Uterus (tissue), 4 donors: ENCODE measurements around the gene LPP. TPM values are rescaled to one million over a fixed set of nuclear protein-coding genes. Genes with fewer than 3 reads are reported as not detected.

Experiments used
- DNase-seq, 2 donors: peaks; one replicate each; pipeline ENCODE4 v3.0.0-alpha.2; 2019 to 2020
- H3K27ac ChIP-seq, 2 donors: fragments of 200-600 bp; sonication (generic); 1 replicate in 1 of 2; 2 replicates in 1 of 2; pipeline ENCODE4 v1.5.1; 2016 to 2018
- H3K27me3 ChIP-seq, 2 donors: fragments of 200-600 bp; sonication (generic); one replicate each; pipeline ENCODE4 v1.5.1; 2018 to 2019; ENCODE audit warnings: control low read depth in 1 of 2
- H3K36me3 ChIP-seq, 2 donors: fragments of 200-600 bp; sonication (generic); one replicate each; pipeline ENCODE4 v1.5.1; 2019; ENCODE audit warnings: control low read depth in 1 of 2
- H3K4me1 ChIP-seq, 2 donors: fragments of 200-600 bp; sonication (generic); one replicate each; pipeline ENCODE4 v1.5.1; 2018 to 2019; ENCODE audit warnings: control low read depth in 1 of 2
- H3K4me3 ChIP-seq, 2 donors: fragments of 200-600 bp; sonication (generic); 1 replicate in 1 of 2; 2 replicates in 1 of 2; pipeline ENCODE4 v1.5.1; 2018 to 2019; ENCODE audit warnings: mild to moderate bottlenecking in 1 of 2
- H3K9me3 ChIP-seq, 2 donors: fragments of 200-600 bp; sonication (generic); one replicate each; pipeline ENCODE4 v1.5.1; 2019; ENCODE audit warnings: control low read depth in 1 of 2
- POLR2A ChIP-seq, 2 donors: fragments of 450-650 bp; IDR thresholded peaks; one replicate each; pipeline ENCODE4 v1.6.1; 2016; ENCODE audit warnings: antibody characterized with exemption in 2 of 2, mild to moderate bottlenecking in 1 of 2, moderate library complexity in 1 of 2
- intact Hi-C: fragments of 100-400 bp; cut with DNase I; formaldehyde crosslinking; loops from one replicate; pipeline ENCODE4 v1.15.1; 2023; ENCODE audit warnings: low total_unique reads
- total RNA-seq, 4 donors: library from RNA; depleted of rRNA in 3 of 4; stranded (reverse); fragments of >200 nt in 3 of 4; gene quantifications; one replicate each; pipeline versions ENCODE4 v1.1.0 to v1.2.4, GENCODE V29; 2014 to 2023
- TF ChIP-seq, protein P1 (sequence below), 4 experiments: fragments of 200-600 bp in 2 of 4; fragments of 450-650 bp in 2 of 4; sonication (generic) in 2 of 4; IDR thresholded peaks; one replicate each; pipeline ENCODE4 v1.5.1; 2016 to 2019; ENCODE audit warnings: antibody characterized with exemption in 4 of 4, mild to moderate bottlenecking in 2 of 4, moderate library complexity in 1 of 4
- donor health status: DM: yes; HTN: yes; CAD: no.

The LPP gene
- total RNA-seq, 4 donors from 2014 or later, result 180 to 1,374 (median 712) TPM

DNA sequence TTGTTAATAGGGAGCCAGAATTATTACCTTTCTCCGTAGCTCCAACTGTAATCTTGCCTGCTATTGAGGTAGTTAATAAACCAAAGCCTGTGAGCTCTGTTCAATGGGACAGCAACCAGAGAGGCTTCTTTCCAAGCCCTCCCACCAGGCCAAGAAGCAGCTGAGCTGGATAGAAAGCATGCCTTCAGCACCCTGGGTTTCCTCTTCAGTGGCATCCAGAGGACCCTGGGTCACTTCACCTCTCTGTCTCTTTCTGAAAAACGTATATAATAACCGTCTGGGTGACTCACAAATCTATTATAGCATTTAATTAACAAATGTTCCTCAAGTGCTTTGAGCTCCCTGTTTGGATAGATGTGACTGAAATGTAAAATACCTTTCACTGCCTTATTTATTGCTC is 420.0 kb downstream of the LPP start:
- Histone ChIP-seq H3K4me3 (no peak overlapping the region), H3K9me3 (no peaks in the 10 kb centered on the region), H3K27ac (no peak overlapping the region), H3K4me1 (no peaks in the 10 kb centered on the region), H3K27me3 (no peaks in the 10 kb centered on the region), H3K36me3 (no peaks in the 10 kb centered on the region)
- DNase-seq, result no peak
- intact Hi-C loops, result no loop called here
- TF ChIP-seq, protein P1, sequence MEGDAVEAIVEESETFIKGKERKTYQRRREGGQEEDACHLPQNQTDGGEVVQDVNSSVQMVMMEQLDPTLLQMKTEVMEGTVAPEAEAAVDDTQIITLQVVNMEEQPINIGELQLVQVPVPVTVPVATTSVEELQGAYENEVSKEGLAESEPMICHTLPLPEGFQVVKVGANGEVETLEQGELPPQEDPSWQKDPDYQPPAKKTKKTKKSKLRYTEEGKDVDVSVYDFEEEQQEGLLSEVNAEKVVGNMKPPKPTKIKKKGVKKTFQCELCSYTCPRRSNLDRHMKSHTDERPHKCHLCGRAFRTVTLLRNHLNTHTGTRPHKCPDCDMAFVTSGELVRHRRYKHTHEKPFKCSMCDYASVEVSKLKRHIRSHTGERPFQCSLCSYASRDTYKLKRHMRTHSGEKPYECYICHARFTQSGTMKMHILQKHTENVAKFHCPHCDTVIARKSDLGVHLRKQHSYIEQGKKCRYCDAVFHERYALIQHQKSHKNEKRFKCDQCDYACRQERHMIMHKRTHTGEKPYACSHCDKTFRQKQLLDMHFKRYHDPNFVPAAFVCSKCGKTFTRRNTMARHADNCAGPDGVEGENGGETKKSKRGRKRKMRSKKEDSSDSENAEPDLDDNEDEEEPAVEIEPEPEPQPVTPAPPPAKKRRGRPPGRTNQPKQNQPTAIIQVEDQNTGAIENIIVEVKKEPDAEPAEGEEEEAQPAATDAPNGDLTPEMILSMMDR (IDR thresholded peaks at IDR 0.05), result no peak
- no peak for TF ChIP-seq POLR2A (IDR thresholded peaks at IDR 0.05)

DNA sequence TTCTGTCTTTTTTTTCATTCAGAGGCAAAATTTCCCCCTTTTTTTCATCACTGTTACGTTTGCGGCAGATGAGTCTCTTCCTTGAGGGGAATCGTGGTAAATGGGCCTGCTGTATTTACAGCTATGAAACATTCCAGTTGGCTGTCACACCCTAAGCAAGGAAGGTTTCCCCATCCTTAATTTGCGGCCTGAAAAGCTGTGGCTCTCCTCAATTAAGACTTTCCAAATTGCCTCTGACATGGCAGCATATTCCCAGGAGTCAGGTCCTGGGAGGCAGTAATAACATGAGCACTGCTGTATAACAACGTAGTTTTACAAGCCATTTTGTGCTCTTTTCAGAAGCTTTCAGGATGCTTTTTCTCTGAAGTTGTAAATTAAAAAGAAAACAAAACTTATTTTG is 420.9 kb downstream of the LPP start:
- H3K4me1 ChIP-seq, result no peaks in the 10 kb centered on the region
- intact Hi-C loops, result no loop called here

GRCh38 chr3:188575501-188575900 is 421.5 kb downstream of the LPP start:
- no peak for TF ChIP-seq POLR2A (IDR thresholded peaks at IDR 0.05)
- TF ChIP-seq, protein P1 (IDR thresholded peaks at IDR 0.05), result no peak
- intact Hi-C loops, result no loop called here
- H3K27me3 ChIP-seq, result no peaks in the 10 kb centered on the region
- no peaks in the 10 kb centered on the region for H3K36me3 ChIP-seq
- H3K4me3 ChIP-seq, result no peak overlapping the region
- H3K9me3 ChIP-seq, result no peaks in the 10 kb centered on the region
- H3K4me1 ChIP-seq, result no peaks in the 10 kb centered on the region
- H3K27ac ChIP-seq, result no peak overlapping the region
- DNase-seq, result no peak

More for the DNA sequence above, 420.9 kb downstream of the LPP start:
- H3K27ac ChIP-seq, result no peak overlapping the region
- DNase-seq, result no peak
- TF ChIP-seq POLR2A (IDR thresholded peaks at IDR 0.05), result no peak
- TF ChIP-seq, protein P1 (IDR thresholded peaks at IDR 0.05), result no peak
- H3K27me3 ChIP-seq, result no peaks in the 10 kb centered on the region
- no peak overlapping the region for H3K4me3 ChIP-seq
- H3K9me3 ChIP-seq, result no peaks in the 10 kb centered on the region
- H3K36me3 ChIP-seq, result no peaks in the 10 kb centered on the region

GRCh38 chr3:188577539-188577938 is 423.6 kb downstream of the LPP start:
- Histone ChIP-seq H3K9me3 (no peaks in the 10 kb centered on the region), H3K27ac (peak overlapping the region; percentile 73), H3K4me1 (no peaks in the 10 kb centered on the region), H3K4me3 (no peak overlapping the region), H3K36me3 (no peaks in the 10 kb centered on the region), H3K27me3 (no peaks in the 10 kb centered on the region)
- intact Hi-C loops, result no loop called here
- TF ChIP-seq POLR2A (IDR thresholded peaks at IDR 0.05), result no peak
- TF ChIP-seq, protein P1 (IDR thresholded peaks at IDR 0.05), result no peak
- no peak for DNase-seq

DNA sequence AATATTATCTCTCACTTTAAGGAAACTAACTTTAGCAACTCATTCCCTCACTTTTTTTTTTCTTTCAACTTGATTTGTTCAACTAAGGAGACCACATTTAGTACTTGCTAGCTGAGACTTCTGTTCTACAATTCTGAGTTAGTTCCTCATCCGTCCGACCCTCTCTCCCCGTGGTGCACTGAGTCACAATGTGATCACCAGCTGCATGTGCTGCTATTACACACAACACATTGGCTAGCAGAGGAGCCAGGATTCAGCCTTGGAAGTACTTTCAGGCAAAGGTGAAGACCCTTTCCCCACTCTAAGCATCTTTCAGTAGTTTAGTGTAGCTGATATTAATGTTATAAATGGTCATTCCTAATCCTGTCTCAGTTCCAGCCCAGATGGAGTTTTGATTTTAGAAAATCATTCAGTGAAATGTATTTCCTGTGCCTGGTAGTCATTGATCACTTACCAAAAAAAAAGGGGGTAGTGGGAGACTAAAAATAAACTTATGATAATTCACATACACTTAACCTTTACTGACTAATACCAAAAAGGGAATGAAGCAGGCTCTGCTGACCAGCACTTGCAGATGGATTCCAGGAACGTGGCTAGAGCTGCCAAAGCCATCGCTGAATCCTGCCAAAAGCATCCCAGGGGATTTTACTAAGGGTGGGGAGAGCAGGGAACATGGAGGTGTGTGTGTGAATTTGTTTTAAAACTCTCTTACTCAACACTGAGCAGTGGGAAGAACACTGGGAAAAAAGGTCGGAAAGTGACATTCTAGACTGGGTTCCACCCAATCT is 424.8 kb downstream of the LPP start:
- H3K4me1 ChIP-seq, result no peaks in the 10 kb centered on the region
- H3K9me3 ChIP-seq, result no peaks in the 10 kb centered on the region
- H3K27me3 ChIP-seq, result no peaks in the 10 kb centered on the region
- H3K27ac ChIP-seq, result peak overlapping the region; percentile 73
- no peak overlapping the region for H3K4me3 ChIP-seq
- no peak for TF ChIP-seq POLR2A (IDR thresholded peaks at IDR 0.05)
- TF ChIP-seq, protein P1 (IDR thresholded peaks at IDR 0.05), result no peak
- no peaks in the 10 kb centered on the region for H3K36me3 ChIP-seq
- intact Hi-C loops, result no loop called here
- DNase-seq, result peak; percentile 72 to 81
